Fibroblast of lung (primary cell): ENCODE data around the gene TNFSF8. TPM values are rescaled to one million over a fixed set of nuclear protein-coding genes. Genes with fewer than 3 reads are reported as not detected.
A peak's percentile ranks its signal among the peaks of the same experiment; 100 is the strongest.

ENCODE experiments used
- DNase-seq, 2 donors: peaks; one replicate each; pipeline versions ENCODE4 v3.0.0 to v3.0.0-alpha.2; 2010; ENCODE audit warnings: low read depth in 2 of 2
- H2AFZ ChIP-seq: 2 replicates; pipeline ENCODE4 v1.5.1; 2012; ENCODE audit warnings: low read length, control low read depth, inconsistent platforms
- H3K27ac ChIP-seq: 2 replicates; pipeline ENCODE4 v1.5.1; 2011; ENCODE audit warnings: low read length, control low read depth; ENCODE audit not compliant: insufficient read depth
- H3K27me3 ChIP-seq: 2 replicates; pipeline ENCODE4 v1.5.1; 2011; ENCODE audit warnings: mild to moderate bottlenecking, low read length; ENCODE audit not compliant: control insufficient read depth, insufficient read depth
- H3K36me3 ChIP-seq: 2 replicates; pipeline ENCODE4 v1.5.1; 2011; ENCODE audit warnings: low read length; ENCODE audit not compliant: control insufficient read depth, insufficient read depth
- H3K4me1 ChIP-seq: 2 replicates; pipeline ENCODE4 v1.5.1; 2011; ENCODE audit warnings: low read length; ENCODE audit not compliant: control insufficient read depth, insufficient read depth; ENCODE audit errors: extremely low read depth
- H3K4me2 ChIP-seq: 2 replicates; pipeline ENCODE4 v1.5.1; 2011; ENCODE audit warnings: low read length, control low read depth; ENCODE audit not compliant: insufficient read depth; ENCODE audit errors: extremely low read depth
- H3K4me3 ChIP-seq, 4 experiments: fragments of 200-600 bp in 1 of 4; sonication (generic) in 1 of 4; replicated peaks in 1 of 4; 2 replicates each; pipeline ENCODE4 v1.5.1; 2011 to 2016; ENCODE audit warnings: low read length in 4 of 4, low read depth in 3 of 4, mild to moderate bottlenecking in 3 of 4, control low read depth in 2 of 4, inconsistent platforms in 1 of 4, mixed read lengths in 1 of 4; ENCODE audit not compliant: insufficient read depth in 1 of 4; ENCODE audit errors: control extremely low read depth in 1 of 4
- H3K79me2 ChIP-seq: 2 replicates; pipeline ENCODE4 v1.5.1; 2012; ENCODE audit warnings: mild to moderate bottlenecking, low read length, inconsistent platforms; ENCODE audit not compliant: control insufficient read depth, insufficient read depth
- H3K9ac ChIP-seq: 2 replicates; pipeline ENCODE4 v1.5.1; 2011; ENCODE audit warnings: mild to moderate bottlenecking, low read length, control low read depth; ENCODE audit not compliant: insufficient read depth
- H3K9me3 ChIP-seq: 2 replicates; pipeline ENCODE4 v1.5.1; 2012; ENCODE audit warnings: low read depth, low read length; ENCODE audit not compliant: control insufficient read depth, insufficient read depth
- H4K20me1 ChIP-seq: 2 replicates; pipeline ENCODE4 v1.5.1; 2011; ENCODE audit warnings: low read length; ENCODE audit not compliant: control insufficient read depth, insufficient read depth; ENCODE audit errors: extremely low read depth
- EZH2 ChIP-seq: IDR thresholded peaks from 2 replicates; pipeline ENCODE4 v1.5.1; 2012; ENCODE audit warnings: low read length, control low read depth, mild to moderate bottlenecking; ENCODE audit errors: missing control alignments
- polyA plus RNA-seq, 2 donors: library from polyadenylated mRNA; depleted of rRNA in 1 of 2; stranded (reverse) in 1 of 2; unstranded in 1 of 2; fragments of >200 nt; gene quantifications; 2 replicates each; pipeline ENCODE4 v1.2.1, GENCODE V29; 2011 to 2012; ENCODE audit warnings: missing spikeins in 1 of 2
- total RNA-seq: library from RNA; depleted of rRNA; stranded (reverse); fragments of >200 nt; gene quantifications from 2 replicates; pipeline ENCODE4 v1.2.1, GENCODE V29; 2014
- TF ChIP-seq, protein P1 (sequence below), 2 donors: IDR thresholded peaks in 1 of 2; conservative IDR thresholded peaks in 1 of 2; 1 replicate in 1 of 2; 2 replicates in 1 of 2; pipeline ENCODE4 v1.5.1; 2011 to 2012; ENCODE audit warnings: low read length in 2 of 2, control low read depth in 1 of 2, inconsistent platforms in 1 of 2, low read depth in 1 of 2, mild to moderate bottlenecking in 1 of 2

TNFSF8 gene
- total and polyA plus RNA-seq, 2 donors (not counting 1 experiment from before 2014, with no cell fraction given) = not detected

DNA sequence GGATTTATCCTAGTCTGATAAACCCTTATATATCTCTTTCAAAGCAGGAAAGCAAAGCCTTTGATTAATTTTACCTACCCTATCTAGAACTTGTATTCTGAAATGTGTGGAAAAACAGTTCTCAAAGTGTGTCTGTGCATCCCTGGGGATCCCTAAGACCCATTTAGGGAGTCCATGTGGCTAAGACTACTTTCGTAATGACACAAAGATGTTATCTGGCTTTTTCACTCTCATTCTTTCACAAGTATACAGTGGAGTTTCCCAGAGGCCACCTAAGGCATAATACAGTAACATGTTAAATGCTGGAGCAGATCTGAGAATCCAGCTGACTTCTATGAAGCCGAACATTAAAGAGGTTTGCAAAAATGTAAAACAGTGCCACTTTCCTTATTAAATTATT is 70.2 kb downstream of the TNFSF8 start:
- peaks cover 7% of the 10 kb centered on the region for H3K4me1 ChIP-seq
- no peak for TF ChIP-seq EZH2
- TF ChIP-seq, protein P1, sequence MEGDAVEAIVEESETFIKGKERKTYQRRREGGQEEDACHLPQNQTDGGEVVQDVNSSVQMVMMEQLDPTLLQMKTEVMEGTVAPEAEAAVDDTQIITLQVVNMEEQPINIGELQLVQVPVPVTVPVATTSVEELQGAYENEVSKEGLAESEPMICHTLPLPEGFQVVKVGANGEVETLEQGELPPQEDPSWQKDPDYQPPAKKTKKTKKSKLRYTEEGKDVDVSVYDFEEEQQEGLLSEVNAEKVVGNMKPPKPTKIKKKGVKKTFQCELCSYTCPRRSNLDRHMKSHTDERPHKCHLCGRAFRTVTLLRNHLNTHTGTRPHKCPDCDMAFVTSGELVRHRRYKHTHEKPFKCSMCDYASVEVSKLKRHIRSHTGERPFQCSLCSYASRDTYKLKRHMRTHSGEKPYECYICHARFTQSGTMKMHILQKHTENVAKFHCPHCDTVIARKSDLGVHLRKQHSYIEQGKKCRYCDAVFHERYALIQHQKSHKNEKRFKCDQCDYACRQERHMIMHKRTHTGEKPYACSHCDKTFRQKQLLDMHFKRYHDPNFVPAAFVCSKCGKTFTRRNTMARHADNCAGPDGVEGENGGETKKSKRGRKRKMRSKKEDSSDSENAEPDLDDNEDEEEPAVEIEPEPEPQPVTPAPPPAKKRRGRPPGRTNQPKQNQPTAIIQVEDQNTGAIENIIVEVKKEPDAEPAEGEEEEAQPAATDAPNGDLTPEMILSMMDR (conservative IDR thresholded peaks at IDR 0.05 in 1 of 2, IDR thresholded peaks at IDR 0.05 in 1 of 2; ENCODE audit: low read depth in 1 of 2, low read length in 2 of 2) = no peak
- no peaks in the 10 kb centered on the region for H3K9me3 ChIP-seq
- no peak overlapping the region for H2AFZ ChIP-seq
- H3K27me3 ChIP-seq = no peaks in the 10 kb centered on the region
- H4K20me1 ChIP-seq = no peaks in the 10 kb centered on the region
- no peaks in the 10 kb centered on the region for H3K36me3 ChIP-seq
- no peak for DNase-seq
- no peak overlapping the region for H3K9ac ChIP-seq
- H3K27ac ChIP-seq = no peak overlapping the region
- H3K4me2 ChIP-seq = no peak overlapping the region
- no peaks in the 10 kb centered on the region for H3K79me2 ChIP-seq
- H3K4me3 ChIP-seq = no peak overlapping the region

DNA sequence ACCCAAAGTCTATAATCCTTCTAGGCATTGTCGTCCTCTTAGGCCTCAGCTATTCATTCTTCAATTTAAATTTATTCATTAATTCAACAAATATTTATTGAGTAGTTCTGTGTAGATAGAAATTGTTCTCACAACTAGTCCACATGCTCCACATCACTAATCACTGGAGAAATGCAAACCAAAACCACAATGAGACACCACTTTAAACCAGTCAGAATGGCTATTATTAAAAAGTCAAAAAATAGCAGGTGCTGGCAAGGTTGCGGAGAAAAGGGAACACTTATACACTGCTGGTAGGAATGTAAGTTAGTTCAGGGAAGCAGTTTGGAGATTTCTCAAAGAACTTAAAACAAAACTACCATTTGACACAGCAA is 73.5 kb downstream of the TNFSF8 start:
- H4K20me1 ChIP-seq = no peaks in the 10 kb centered on the region
- H3K27me3 ChIP-seq = no peaks in the 10 kb centered on the region
- no peak overlapping the region for H2AFZ ChIP-seq
- peak in 1 of 2 donors; percentile 80 for DNase-seq
- no peak overlapping the region for H3K9ac ChIP-seq
- no peaks in the 10 kb centered on the region for H3K9me3 ChIP-seq
- H3K79me2 ChIP-seq = no peaks in the 10 kb centered on the region
- no peak overlapping the region for H3K4me3 ChIP-seq
- H3K4me1 ChIP-seq = peaks cover 11% of the 10 kb centered on the region
- H3K27ac ChIP-seq = peak overlapping the region; percentile 63
- H3K36me3 ChIP-seq = no peaks in the 10 kb centered on the region
- TF ChIP-seq, protein P1 (conservative IDR thresholded peaks at IDR 0.05 in 1 of 2, IDR thresholded peaks at IDR 0.05 in 1 of 2; ENCODE audit: low read depth in 1 of 2, low read length in 2 of 2) = no peak
- TF ChIP-seq EZH2 = no peak
- no peak overlapping the region for H3K4me2 ChIP-seq

DNA sequence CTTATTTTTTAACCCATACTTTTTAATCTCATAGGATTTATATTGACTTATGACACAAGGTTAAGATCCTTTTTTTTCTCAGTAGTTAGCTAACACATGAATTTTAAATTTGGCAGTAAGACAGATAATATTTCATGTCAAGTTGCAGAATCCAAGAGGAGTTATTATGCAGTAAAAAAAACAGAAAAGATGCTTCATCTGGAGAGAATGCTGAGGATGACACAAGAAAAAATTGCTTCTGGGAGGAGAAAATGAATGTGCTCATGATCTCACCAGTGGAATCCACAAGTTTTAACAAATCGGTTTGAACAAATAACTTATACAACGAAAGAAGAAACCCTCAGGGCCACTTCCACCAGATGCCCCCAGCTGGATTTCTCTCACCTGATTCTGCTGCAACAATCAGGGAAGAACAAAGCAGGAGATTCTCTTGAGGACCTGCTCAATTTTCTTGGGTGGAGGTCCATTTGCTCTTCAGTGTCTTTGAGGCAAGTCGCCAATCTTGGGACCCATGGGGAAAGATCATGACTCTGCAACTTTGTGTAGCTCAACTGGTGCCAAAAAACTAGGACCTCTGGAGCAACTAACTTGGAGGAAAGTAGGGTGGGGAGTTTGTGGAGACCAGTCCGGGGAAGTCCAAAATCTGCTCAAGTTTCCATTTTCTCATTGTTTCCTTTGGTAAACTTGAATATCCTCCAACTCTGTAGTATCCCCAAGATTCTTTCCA is 74.0 kb downstream of the TNFSF8 start:
- H3K4me2 ChIP-seq = peak overlapping the region; percentile 32
- no peak overlapping the region for H3K4me3 ChIP-seq

More for the DNA sequence above, 74.0 kb downstream of the TNFSF8 start:
- Histone ChIP-seq H3K9me3 (no peaks in the 10 kb centered on the region), H3K27ac (peak overlapping the region; percentile 63), H4K20me1 (no peaks in the 10 kb centered on the region), H3K27me3 (no peaks in the 10 kb centered on the region), H2AFZ (no peak overlapping the region), H3K4me1 (peaks cover 11% of the 10 kb centered on the region), H3K9ac (no peak overlapping the region), H3K36me3 (no peaks in the 10 kb centered on the region), H3K79me2 (no peaks in the 10 kb centered on the region)
- peak; percentile 61 to 92 for DNase-seq
- TF ChIP-seq, protein P1 (conservative IDR thresholded peaks at IDR 0.05 in 1 of 2, IDR thresholded peaks at IDR 0.05 in 1 of 2; ENCODE audit: low read depth in 1 of 2, low read length in 2 of 2) = no peak
- no peak for TF ChIP-seq EZH2
